Activated CD4-positive, alpha-beta T cell treated with anti-CD3 and anti-CD28 coated beads, Interleukin-2, amount 50 U/mL, for 16 hours (primary cell): ENCODE measurements around the gene TPRG1L.

Experiments used
- DNase-seq: peaks from one replicate; pipeline ENCODE4 v3.0.0-alpha.2; 2020

The TPRG1L gene

DNA sequence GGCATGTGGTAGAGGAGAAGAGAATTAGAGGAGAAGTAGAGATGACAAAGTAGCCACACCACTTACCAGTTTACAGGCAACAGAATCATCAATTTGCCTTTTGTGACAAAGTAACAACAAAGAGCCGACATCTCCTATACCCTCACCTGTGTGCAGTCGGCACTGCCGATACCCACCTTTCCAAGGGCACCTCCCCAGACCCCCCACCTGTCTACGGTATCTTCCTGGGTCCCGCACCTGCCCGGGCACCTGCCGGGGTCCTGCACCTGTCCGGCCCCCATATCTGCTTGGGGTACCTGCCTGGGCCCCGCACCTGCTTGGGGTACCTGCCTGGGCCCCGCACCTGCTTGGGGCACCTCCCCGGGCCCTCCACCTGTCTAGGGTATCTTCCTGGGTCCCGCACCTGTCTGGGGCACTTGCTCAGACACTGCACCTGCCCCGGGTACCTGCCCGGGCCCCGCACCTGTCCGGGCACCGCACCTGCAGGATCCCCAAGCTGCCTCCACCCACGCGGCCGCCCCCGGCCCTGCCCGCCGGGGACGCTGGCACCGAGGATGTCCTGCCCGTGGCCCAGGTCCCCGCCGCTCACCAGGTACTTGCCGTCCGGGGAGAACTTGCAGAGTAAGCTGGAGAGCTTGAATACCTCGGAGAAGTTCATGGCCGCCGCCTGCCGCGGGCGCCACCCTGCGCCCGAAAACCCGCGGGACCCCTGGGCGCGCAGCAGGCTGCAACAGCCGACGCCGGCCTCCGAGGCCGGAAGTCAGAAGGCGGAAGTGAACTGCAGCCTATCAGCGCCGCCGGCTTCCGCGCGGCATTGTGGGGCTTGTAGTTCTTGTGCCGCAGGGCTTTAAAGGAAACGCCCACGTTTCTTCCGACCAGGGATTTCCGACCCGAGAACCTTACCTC, 24.8 kb downstream of the TPRG1L start, which contains the start of gene WRAP73:
Gene WRAP73, minus strand, starts transcription at position 762 of the 906 bp plus-strand sequence. Its CDS starts 104 bp downstream, at position 658.
- peak; percentile 94 for DNase-seq

GRCh38 chr1:3650248-3651025, 25.6 kb downstream of the TPRG1L start:
- no peak for DNase-seq

DNA sequence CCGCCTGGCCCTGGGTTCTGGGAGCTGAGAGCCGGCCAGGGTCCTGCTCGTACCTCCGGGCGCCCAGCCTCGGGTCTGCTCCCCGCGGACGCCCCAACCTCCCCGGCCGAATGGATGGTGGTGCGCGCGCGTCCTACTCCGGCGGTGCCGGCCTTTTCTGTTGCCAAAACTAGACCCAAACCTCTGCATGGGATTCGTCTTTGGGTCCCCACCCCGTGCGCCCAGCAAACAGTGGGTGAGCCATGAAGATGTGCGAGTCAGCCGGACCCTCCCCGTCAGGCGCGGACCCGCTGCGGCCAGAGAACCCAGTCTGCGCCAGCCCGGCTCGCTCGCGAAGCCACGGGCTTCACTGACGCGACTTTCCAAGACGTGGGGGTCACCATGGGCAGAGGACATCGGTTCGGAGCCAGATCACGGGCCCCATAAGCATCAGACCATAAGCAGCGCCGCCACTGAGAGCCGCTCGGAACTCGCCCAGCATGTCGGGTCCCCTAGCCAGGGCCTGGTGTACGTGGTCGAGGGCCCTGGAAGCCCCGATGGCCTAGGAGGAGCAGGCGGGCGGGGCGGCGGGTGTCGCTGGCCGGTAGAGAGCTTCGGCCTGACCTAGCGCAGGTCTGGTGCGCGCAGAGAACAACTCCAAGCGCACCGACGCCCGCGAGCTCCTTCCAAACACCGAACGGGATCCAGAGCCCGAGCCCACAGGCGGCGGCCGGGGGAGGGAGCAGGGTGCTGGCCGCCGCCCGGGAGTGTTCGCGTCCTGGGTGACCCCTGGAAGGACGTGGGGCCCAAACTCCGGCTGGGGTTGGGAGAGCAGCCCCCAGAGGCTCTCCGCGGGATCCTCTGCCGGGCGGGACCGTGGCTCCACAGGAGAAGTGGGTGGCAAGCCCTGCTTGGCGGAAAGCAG, 26.5 kb downstream of the TPRG1L start:
- no peak for DNase-seq

GRCh38 chr1:3651930-3652547, 27.2 kb downstream of the TPRG1L start, which contains the start of gene TP73:
TSS of gene TP73 (plus strand) at chr1:3652516. CDS start at chr1:3682366, 29,850 bp downstream.
- DNase-seq, result no peak

GRCh38 chr1:3652548-3653285, 27.9 kb downstream of the TPRG1L start:
- no peak for DNase-seq

DNA sequence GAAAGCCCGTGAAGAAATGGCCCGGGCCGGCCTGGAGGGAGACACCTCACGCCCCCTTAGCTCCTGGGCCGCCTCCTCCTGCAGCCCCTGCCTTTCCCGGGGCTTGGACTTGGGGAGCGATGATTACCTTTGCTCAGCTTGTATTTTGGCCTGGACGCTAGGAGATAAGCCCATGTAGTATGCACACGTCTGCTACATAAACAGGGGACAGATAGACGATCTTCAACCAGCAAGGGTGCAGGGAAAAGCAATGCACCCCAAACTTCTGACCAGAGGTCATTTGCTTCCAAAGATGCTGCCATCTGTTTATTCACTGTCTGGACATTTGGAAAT, 28.4 kb downstream of the TPRG1L start:
- DNase-seq, result no peak

DNA sequence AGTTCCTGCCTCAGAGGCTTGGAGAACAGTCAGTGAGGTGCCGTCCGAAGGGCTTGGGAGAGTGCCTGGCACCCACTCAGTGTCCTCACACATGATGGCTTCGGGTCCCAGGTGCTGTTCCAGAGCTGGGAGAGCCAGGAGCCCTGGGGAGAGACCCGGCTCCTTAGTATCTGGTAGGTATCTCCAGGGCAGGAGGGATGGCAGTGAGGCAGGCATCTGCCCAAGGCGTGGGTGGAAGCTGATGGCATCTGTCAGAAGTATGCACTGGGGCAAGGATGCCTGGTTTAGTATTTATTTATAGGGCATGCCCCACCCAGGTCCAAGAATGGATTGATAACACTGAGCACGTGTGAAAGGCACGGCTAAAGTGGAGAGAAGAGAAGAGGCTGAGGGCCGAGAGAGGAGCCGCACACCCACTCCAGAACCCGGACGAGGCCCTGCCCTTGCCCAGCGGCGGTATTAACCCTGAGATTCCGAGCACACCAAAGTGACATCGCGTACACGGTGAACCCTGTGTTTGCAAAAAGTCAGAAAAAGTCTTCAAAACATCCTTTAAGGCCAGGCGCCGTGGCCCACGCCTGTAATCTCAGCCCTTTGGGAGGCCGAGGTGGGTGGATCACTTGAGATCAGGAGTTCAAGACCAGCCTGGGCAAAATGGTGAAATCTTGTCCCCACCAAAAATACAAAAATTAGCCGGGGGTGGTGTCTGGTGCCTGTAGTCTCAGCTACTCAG, 29.9 kb downstream of the TPRG1L start:
- DNase-seq, result no peak

DNA sequence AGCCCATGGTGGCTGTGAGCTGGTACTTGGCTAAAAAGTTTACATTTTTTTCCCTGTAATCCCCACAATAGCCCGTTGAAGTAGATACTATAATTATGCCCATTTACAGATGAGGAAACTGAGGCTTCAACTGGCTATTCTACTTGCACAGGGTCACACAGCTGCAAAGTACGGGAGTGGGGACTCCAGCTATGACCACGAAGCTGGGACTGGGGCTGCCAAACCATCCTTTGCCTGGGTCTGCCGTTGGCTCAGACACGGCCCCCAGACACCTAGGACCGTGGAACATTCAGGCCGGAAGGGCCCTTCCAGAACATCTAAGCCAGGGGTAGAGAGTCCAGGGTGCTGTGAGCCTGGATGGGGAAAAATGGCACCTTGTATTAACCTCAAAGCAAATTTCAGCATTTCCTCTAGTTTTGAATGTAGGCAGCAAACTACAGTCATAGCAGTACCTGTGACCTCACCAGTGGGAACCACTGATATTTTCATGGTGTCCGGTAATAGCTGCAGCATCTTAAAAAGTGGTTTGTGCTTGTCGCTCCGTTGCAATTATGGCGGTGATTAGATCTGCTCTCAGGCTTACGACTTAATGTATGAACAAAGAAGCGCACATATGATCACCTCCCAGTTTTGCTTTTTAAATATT, 31.8 kb downstream of the TPRG1L start:
- DNase-seq, result peak; percentile 71

GRCh38 chr1:3657096-3657475, 32.3 kb downstream of the TPRG1L start:
- DNase-seq, result no peak

GRCh38 chr1:3657578-3658230, 32.9 kb downstream of the TPRG1L start:
- DNase-seq, result no peak

DNA sequence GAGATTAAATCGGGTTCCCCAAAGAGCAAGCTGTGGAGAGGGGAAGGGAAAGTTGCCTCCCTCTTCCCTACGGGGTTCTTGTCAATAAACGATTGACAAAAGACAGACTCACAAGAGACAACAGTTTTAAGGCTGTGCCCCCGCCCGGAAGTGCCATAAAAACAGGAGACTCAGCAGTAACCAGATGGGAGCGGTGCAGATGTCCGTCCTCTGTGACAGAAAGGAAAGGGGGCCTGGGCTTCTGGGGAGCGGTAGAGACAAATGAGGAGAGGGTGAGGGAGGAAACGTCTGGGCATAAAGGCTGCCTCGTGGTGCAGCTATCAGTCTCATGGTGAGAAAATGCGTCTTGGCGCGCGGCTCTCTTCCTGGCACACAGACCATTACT, 33.4 kb downstream of the TPRG1L start:
- DNase-seq, result no peak

DNA sequence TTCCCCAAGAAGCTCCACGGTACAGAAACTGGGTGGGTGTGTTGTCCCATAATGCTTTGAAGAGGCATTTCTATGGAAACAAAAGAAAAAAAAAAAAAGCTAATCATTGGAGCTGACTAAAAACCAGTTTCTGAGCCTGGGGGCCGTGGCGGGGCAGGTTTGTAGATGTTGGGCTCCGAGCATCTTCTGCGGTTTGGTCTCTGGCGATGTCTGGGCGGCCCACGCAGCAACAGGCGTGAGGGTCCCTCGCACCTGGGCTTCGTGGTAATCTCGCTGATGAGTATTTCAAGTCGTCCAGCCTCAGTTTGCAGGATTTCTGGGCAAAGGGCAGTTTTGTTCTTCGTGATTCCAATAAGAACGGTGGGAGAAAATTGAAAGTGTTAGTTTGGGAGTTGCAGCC, 34.3 kb downstream of the TPRG1L start:
- DNase-seq, result no peak

GRCh38 chr1:3660704-3661103, 35.9 kb downstream of the TPRG1L start:
- peak; percentile 32 for DNase-seq

DNA sequence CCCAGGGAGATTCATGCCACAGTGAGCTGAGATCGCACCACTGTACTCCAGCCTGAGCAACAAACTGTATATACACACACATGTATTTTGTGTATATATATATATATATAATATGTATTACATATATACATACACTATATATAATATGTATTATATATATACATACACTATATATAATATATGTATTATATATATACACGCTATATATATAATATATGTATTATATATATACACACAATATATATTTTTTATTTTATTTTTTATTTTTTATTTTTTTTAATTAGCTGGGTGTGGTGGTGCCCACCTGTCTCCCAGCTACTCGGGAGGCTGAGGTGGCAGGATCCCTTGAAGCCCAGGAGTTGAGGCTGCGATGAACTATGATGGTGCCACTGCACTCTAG, 36.8 kb downstream of the TPRG1L start:
- DNase-seq, result no peak

DNA sequence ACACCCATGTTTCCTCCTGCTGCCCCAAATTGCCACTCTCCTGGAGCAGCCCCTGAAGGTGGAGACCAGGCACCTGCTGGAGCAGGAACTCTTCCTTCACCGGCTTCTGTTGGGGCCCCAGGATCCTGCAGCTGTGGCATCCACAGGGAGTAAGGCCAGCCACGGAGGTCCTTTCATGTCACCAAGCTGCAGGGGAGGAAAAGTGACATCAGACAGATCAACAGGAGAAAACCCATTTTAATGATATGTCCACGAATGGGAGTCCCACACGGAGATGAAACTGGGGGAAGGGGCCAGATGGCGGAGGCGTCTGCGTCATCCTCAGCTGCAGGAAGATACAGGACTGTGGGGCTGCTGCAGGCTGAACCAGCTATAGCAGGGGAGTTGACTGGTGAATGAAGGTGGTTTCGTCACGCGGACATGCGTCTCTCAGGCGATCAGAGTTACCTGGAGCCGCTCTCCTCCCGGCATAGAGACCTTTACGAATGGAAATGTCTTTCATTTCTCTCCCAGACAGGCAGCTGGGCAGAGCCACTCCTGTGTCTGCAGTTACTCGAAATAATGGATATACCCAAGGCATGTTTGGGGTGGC, 37.4 kb downstream of the TPRG1L start:
- no peak for DNase-seq

GRCh38 chr1:3663999-3664699, 39.3 kb downstream of the TPRG1L start:
- no peak for DNase-seq

DNA sequence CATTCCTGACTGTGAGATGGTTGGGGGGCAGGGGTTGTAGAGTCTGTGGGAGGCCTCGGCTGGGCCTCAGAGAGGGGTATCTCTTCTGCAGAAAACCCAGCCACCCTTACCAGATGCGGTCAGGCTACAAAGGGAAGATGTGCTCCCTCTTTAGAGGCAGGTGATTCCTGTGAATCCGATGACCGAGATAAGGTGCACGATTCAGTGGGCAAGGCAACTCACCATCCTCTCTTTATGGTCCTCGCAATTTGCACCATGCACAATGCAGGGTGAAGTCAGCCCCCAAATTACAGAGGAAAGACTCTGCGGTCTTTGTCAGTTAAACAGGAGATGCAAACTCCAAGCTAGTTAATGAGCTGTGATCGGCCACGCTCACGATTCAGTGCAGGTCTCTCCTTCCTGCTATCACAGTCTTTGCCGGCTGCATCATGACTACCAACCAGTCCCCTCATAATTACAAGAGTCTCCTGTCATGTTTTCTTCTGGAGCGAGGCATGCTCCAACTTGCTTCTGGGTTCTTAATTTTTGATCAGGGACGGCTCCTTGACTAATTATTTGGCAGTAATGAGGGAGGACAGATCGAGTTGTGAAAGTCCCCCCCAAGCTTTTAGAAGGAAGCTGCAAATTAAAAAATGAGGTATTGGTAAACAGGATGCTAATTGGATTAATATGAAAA, 40.0 kb downstream of the TPRG1L start:
- DNase-seq, result no peak

- no peak for DNase-seq
Measured at GRCh38 chr1:3668148-3668547, 43.3 kb downstream of the TPRG1L start.
